ENCODE data around the gene HEATR5A. TPM values are rescaled to one million over a fixed set of nuclear protein-coding genes. Genes with fewer than 3 reads are reported as not detected.
"Not testable (repeated sequence)": the region's sequence is repeated elsewhere in the genome, so short reads cannot be mapped to it uniquely, and the experiment has no call there.

Gene HEATR5A
- total RNA-seq, 5 donors from 2014 or later (not counting 1 experiment from before 2014, with no cell fraction given) = 7.5 to 13.2 (median 13.0) TPM

GRCh38 chr14:31263485-31264133 is 156.7 kb downstream of the HEATR5A start:
- H3K9me3 ChIP-seq = no peaks in the 10 kb centered on the region
- no peaks in the 10 kb centered on the region for H3K27me3 ChIP-seq (replicated peaks in 1 of 2; ENCODE audit: control insufficient read depth in 2 of 2, extremely low read depth in 1 of 2, insufficient read depth in 2 of 2, low read length in 1 of 2)
- no peaks in the 10 kb centered on the region for H3K4me1 ChIP-seq (ENCODE audit: control insufficient read depth in 1 of 2, extremely low read depth in 1 of 2, insufficient read depth in 2 of 2, low read length in 2 of 2)
- no peak overlapping the region for H3K27ac ChIP-seq (ENCODE audit: low read length)
- no peak overlapping the region for H3K4me3 ChIP-seq (ENCODE audit: control insufficient read depth in 1 of 2, extremely low read depth in 1 of 2, low read length in 1 of 2)
- Mint-ChIP-seq H3K4me1 (peaks cover 0 to 19% (median 12%) of the 10 kb centered on the region in 3 donors), H3K27ac (no peak overlapping the region), H3K36me3 (no peaks in the 10 kb centered on the region), H3K4me3 (no peak overlapping the region), H3K9me3 (no peaks in the 10 kb centered on the region), H3K27me3 (no peaks in the 10 kb centered on the region)
- ATAC-seq (replicated peaks in 1 of 4) = no peak
- no peaks in the 10 kb centered on the region for H3K36me3 ChIP-seq (ENCODE audit: control insufficient read depth in 2 of 2, extremely low read depth in 1 of 2, insufficient read depth in 1 of 2, low read length in 1 of 2)
- WGBS (ENCODE audit: insufficient coverage) = 88% methylated on average over 2 of the region's 2 CpGs
- no peak for DNase-seq
- CTCF ChIA-PET = no interaction called here
- POLR2A ChIA-PET = no interaction called here

- Histone ChIP-seq H3K27ac (ENCODE audit: low read length) (no peak overlapping the region), H3K9me3 (no peaks in the 10 kb centered on the region), H3K36me3 (ENCODE audit: control insufficient read depth in 2 of 2, extremely low read depth in 1 of 2, insufficient read depth in 1 of 2, low read length in 1 of 2) (no peaks in the 10 kb centered on the region), H3K4me3 (ENCODE audit: control insufficient read depth in 1 of 2, extremely low read depth in 1 of 2, low read length in 1 of 2) (no peak overlapping the region), H3K4me1 (ENCODE audit: control insufficient read depth in 1 of 2, extremely low read depth in 1 of 2, insufficient read depth in 2 of 2, low read length in 2 of 2) (no peaks in the 10 kb centered on the region), H3K27me3 (replicated peaks in 1 of 2; ENCODE audit: control insufficient read depth in 2 of 2, extremely low read depth in 1 of 2, insufficient read depth in 2 of 2, low read length in 1 of 2) (no peaks in the 10 kb centered on the region)
- ATAC-seq (replicated peaks in 1 of 4) (no peak), DNase-seq (no peak)
- Mint-ChIP-seq H3K27ac (no peak overlapping the region), H3K27me3 (no peaks in the 10 kb centered on the region), H3K36me3 (no peaks in the 10 kb centered on the region), H3K4me1 (peaks cover 0 to 19% (median 12%) of the 10 kb centered on the region in 3 donors), H3K9me3 (no peaks in the 10 kb centered on the region), H3K4me3 (no peak overlapping the region)
- ChIA-PET CTCF (interaction anchor here in 1 of 2 donors (0.6 kb wide), 1 partner anchor 10 kb away, joined by 7 read pairs; no protein-coding TSS in a partner anchor), POLR2A (no interaction called here)
- 100% methylated on average over 1 of the region's 6 CpGs for WGBS (ENCODE audit: insufficient coverage)
Observed at GRCh38 chr14:31261859-31262731, 158.3 kb downstream of the HEATR5A start.

- Mint-ChIP-seq H3K4me1 (peaks cover 0 to 18% (median 12%) of the 10 kb centered on the region in 3 donors), H3K27me3 (no peaks in the 10 kb centered on the region), H3K4me3 (no peak overlapping the region), H3K27ac (no peak overlapping the region), H3K36me3 (no peaks in the 10 kb centered on the region), H3K9me3 (no peaks in the 10 kb centered on the region)
- no peaks in the 10 kb centered on the region for H3K9me3 ChIP-seq
- H3K36me3 ChIP-seq (ENCODE audit: control insufficient read depth in 2 of 2, extremely low read depth in 1 of 2, insufficient read depth in 1 of 2, low read length in 1 of 2) = no peaks in the 10 kb centered on the region
- ATAC-seq (replicated peaks in 1 of 4) = no peak
- CTCF ChIA-PET = no interaction called here
- no CpG with 5 or more reads among the region's 3 CpGs for WGBS (ENCODE audit: insufficient coverage)
- H3K27ac ChIP-seq (ENCODE audit: low read length) = no peak overlapping the region
- POLR2A ChIA-PET = no interaction called here
- H3K27me3 ChIP-seq (replicated peaks in 1 of 2; ENCODE audit: control insufficient read depth in 2 of 2, extremely low read depth in 1 of 2, insufficient read depth in 2 of 2, low read length in 1 of 2) = no peaks in the 10 kb centered on the region
- H3K4me1 ChIP-seq (ENCODE audit: control insufficient read depth in 1 of 2, extremely low read depth in 1 of 2, insufficient read depth in 2 of 2, low read length in 2 of 2) = no peaks in the 10 kb centered on the region
- DNase-seq = no peak
- no peak overlapping the region for H3K4me3 ChIP-seq (ENCODE audit: control insufficient read depth in 1 of 2, extremely low read depth in 1 of 2, low read length in 1 of 2)
Observed at GRCh38 chr14:31261523-31261858, 158.9 kb downstream of the HEATR5A start.

- CTCF ChIA-PET = interaction anchor here in 1 of 2 donors (0.7 kb wide), 1 partner anchor 315 kb away, joined by 5 read pairs; no protein-coding TSS in a partner anchor
- H3K9me3 Mint-ChIP-seq; H3K36me3 ChIP-seq (ENCODE audit: control insufficient read depth in 2 of 2, extremely low read depth in 1 of 2, insufficient read depth in 1 of 2, low read length in 1 of 2); H3K27me3 Mint-ChIP-seq; H3K4me1 ChIP-seq (ENCODE audit: control insufficient read depth in 1 of 2, extremely low read depth in 1 of 2, insufficient read depth in 2 of 2, low read length in 2 of 2); H3K27ac Mint-ChIP-seq; H3K4me1 Mint-ChIP-seq; H3K27ac ChIP-seq (ENCODE audit: low read length); H3K4me3 Mint-ChIP-seq; H3K36me3 Mint-ChIP-seq; ATAC-seq (replicated peaks in 1 of 4); H3K27me3 ChIP-seq (replicated peaks in 1 of 2; ENCODE audit: control insufficient read depth in 2 of 2, extremely low read depth in 1 of 2, insufficient read depth in 2 of 2, low read length in 1 of 2); DNase-seq; H3K4me3 ChIP-seq (ENCODE audit: control insufficient read depth in 1 of 2, extremely low read depth in 1 of 2, low read length in 1 of 2); H3K9me3 ChIP-seq: not testable (repeated sequence)
- no CpG with 5 or more reads among the region's 4 CpGs for WGBS (ENCODE audit: insufficient coverage)
- POLR2A ChIA-PET = interaction anchor here in 1 of 2 donors (0.6 kb wide), 1 partner anchor 29 kb away, joined by 3 read pairs; no protein-coding TSS in a partner anchor
Observed at GRCh38 chr14:31259040-31259435, 161.3 kb downstream of the HEATR5A start.

- CTCF ChIA-PET = interaction anchor here in 1 of 2 donors (0.7 kb wide), 1 partner anchor 315 kb away, joined by 5 read pairs; no protein-coding TSS in a partner anchor
- H3K4me1 ChIP-seq (ENCODE audit: control insufficient read depth in 1 of 2, extremely low read depth in 1 of 2, insufficient read depth in 2 of 2, low read length in 2 of 2) = no peaks in the 10 kb centered on the region
- Mint-ChIP-seq H3K4me3 (no peak overlapping the region), H3K4me1 (no peaks in the 10 kb centered on the region), H3K9me3 (no peaks in the 10 kb centered on the region), H3K27ac (no peak overlapping the region), H3K36me3 (no peaks in the 10 kb centered on the region), H3K27me3 (no peaks in the 10 kb centered on the region)
- H3K27me3 ChIP-seq (replicated peaks in 1 of 2; ENCODE audit: control insufficient read depth in 2 of 2, extremely low read depth in 1 of 2, insufficient read depth in 2 of 2, low read length in 1 of 2) = no peaks in the 10 kb centered on the region
- ATAC-seq (replicated peaks in 1 of 4) = no peak
- H3K36me3 ChIP-seq (ENCODE audit: control insufficient read depth in 2 of 2, extremely low read depth in 1 of 2, insufficient read depth in 1 of 2, low read length in 1 of 2) = no peaks in the 10 kb centered on the region
- WGBS (ENCODE audit: insufficient coverage) = no CpG with 5 or more reads among the region's 3 CpGs
- no peak for DNase-seq
- H3K9me3 ChIP-seq = no peaks in the 10 kb centered on the region
- no peak overlapping the region for H3K4me3 ChIP-seq (ENCODE audit: control insufficient read depth in 1 of 2, extremely low read depth in 1 of 2, low read length in 1 of 2)
- no peak overlapping the region for H3K27ac ChIP-seq (ENCODE audit: low read length)
- POLR2A ChIA-PET = interaction anchor here in 1 of 2 donors (0.6 kb wide), 1 partner anchor 29 kb away, joined by 3 read pairs; no protein-coding TSS in a partner anchor
Observed at GRCh38 chr14:31258427-31259039, 161.8 kb downstream of the HEATR5A start.

- WGBS (ENCODE audit: insufficient coverage) = 82% methylated on average over 8 of the region's 17 CpGs
- H3K4me3 Mint-ChIP-seq; H3K9me3 ChIP-seq; H3K36me3 ChIP-seq (ENCODE audit: control insufficient read depth in 2 of 2, extremely low read depth in 1 of 2, insufficient read depth in 1 of 2, low read length in 1 of 2); H3K27ac Mint-ChIP-seq; H3K4me3 ChIP-seq (ENCODE audit: control insufficient read depth in 1 of 2, extremely low read depth in 1 of 2, low read length in 1 of 2); H3K27me3 Mint-ChIP-seq; H3K9me3 Mint-ChIP-seq; POLR2A ChIA-PET; H3K4me1 ChIP-seq (ENCODE audit: control insufficient read depth in 1 of 2, extremely low read depth in 1 of 2, insufficient read depth in 2 of 2, low read length in 2 of 2); H3K4me1 Mint-ChIP-seq; H3K36me3 Mint-ChIP-seq; ATAC-seq (replicated peaks in 1 of 4); H3K27me3 ChIP-seq (replicated peaks in 1 of 2; ENCODE audit: control insufficient read depth in 2 of 2, extremely low read depth in 1 of 2, insufficient read depth in 2 of 2, low read length in 1 of 2); DNase-seq; H3K27ac ChIP-seq (ENCODE audit: low read length); CTCF ChIA-PET: not testable (repeated sequence)
Observed at GRCh38 chr14:31257554-31258426, 162.6 kb downstream of the HEATR5A start.

Measured in T-cell (primary cell).